GM18508 (cell line): ENCODE measurements around the gene KRTAP10-4.
"Not testable (repeated sequence)": the region's sequence is repeated elsewhere in the genome, so short reads cannot be mapped to it uniquely, and the experiment has no call there.

ENCODE experiments used
- ATAC-seq: cut with Tn5 transposase; IDR thresholded peaks from one replicate; pipeline ENCODE4 v1.9.1; 2021; ENCODE audit warnings: moderate number of reproducible peaks; ENCODE audit not compliant: insufficient read depth, unreplicated experiment

The KRTAP10-4 gene

DNA sequence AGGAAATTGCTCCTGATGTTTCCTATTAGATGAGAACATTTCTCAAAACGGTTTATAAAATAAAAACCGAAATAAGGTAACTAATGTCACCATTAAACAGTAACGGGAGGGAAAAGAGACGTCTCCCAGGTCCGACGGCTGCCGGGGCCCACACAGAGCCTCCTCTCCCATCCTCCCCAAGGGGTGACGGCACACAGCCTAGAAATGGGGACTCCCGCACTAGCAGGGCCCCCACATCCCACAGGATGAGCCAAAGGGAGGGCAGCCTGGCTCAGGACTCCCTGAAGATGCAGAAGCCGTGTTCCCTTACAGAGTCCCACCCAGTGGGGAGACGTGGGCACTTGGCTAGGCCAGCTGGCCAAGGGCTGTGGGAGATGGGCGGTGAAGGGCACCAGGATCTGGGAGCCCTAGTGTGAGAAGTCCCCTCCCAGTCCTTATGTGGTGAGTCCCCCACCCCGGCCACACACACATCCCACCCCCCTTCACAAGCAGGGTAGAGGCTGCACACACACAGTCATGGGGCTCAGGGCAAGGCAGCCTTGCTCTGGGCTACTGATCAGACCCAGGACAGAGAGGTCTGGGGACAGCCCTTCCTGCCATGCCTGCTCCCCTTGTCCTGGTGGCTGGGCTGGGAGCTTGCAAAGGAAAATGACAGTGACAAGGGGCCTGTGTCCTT is 18.2 kb upstream of the KRTAP10-4 start:
- ATAC-seq = no peak

DNA sequence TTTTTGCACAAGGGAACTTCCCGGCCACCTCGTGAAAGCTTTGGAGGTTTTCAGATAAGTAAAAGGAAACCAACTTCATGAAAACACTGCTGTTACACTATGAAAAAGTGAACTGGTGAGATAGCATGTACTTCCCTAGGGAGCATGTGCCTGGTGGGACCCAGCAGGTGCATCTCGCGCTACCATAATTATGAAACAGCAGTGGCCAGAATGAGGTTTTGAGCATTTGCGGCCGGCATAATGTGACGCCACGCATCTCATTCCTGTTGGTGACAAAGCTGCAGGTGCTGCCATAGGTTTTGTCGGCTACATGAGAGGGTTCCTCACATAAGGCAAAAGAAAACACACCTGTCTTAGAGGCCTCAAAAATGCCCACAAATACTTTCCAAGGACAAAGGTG is 16.6 kb upstream of the KRTAP10-4 start:
- ATAC-seq = no peak

DNA sequence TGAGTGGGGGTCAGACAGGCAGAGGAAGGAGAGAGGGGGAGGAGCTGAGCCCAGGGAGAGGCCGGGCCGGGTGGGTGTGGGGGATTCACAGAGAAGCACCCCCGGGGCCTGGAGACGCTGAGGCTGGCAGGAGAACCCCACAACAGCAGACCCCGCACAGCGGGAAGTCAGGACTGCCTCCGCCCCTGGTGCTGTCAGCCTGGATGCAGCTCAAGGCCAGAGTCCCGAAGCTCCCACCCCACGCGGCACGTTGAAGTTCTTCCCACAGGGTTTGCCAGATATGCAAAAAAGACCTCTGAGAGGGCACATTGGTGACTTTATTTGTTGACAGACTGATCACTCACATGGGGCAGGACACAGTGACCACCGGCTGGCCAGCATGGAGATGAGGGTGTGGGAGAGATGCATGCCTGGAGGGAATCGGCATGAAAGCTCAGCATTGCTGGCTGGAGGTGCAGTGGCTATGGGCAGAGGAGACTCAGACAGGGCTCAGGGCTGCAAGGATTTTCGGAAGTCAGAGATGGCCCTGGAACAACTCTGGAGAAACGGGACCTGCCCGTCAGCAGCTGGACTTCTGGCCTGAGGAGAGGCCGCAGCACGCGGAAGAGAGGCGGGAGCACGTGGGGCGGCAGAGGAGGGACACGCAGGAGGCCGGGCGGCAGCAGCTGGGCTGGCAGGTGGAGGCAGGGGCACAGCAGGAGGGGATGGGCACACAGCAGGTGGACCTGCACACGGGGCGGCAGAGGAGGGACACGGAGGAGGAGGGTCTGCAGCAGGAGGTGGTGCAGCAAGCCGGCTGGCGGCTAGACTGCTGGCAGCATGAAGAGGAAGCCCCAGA is 15.8 kb upstream of the KRTAP10-4 start:
- no peak for ATAC-seq

DNA sequence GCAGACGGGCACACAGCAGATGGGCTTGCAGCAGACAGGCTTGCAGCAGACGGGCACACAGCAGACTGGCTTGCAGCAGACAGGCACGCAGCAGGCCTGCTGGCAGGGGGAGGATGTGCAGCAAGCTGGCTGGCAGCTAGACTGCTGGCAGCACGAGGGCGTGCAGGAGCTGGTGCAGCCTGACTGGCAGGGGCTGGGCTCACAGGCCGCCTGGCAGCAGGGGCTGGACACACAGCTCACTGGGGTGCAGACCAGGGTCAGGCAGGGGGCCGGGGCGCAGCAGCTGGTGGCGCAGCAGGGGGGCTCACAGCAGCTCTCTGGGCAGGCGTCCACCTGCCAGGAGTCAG is 15.2 kb upstream of the KRTAP10-4 start:
- ATAC-seq = not testable (repeated sequence)

DNA sequence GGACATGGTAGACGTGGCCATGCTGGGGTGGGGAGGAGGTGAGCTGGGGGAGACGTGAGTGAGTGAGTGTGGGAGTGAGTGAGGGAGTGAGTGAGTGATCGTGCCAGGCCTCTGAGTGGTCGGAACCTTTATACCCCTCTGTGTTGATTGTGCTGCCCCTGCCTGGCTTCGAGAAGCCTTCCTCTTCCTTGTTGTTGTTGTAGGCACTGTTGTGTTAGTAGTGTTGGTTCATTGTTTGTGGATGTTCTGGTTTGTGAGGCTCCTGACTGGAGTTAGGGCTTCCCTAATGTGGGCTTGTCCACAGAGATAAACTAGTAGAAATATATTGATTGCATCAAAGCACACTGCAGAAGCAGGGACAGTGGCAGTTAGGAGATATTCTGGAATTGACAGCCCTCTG is 14.8 kb upstream of the KRTAP10-4 start, which contains the start of gene KRTAP10-3:
TSS of gene KRTAP10-3 (minus strand) at position 101 of the 400 bp plus-strand sequence. CDS start at position 21, 80 bp downstream.
- no peak for ATAC-seq

DNA sequence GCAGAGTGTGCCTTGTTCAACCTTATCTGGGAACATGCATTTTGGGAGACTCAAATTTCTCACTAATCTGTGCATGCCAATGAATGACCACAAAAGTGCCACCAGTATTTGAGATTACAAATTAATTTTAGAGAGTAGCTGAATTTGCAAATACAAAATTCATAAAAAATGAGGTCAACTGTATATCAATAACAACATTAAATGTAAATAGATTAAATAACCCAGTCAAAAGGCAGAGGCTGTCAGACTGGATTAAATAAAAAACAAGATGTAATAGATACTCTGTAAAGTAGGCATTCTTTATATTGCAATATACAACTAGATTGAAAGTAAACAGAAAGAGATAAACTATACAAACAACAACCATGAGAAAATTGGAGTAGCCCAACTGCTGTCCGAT is 9.4 kb upstream of the KRTAP10-4 start:
- no peak for ATAC-seq

DNA sequence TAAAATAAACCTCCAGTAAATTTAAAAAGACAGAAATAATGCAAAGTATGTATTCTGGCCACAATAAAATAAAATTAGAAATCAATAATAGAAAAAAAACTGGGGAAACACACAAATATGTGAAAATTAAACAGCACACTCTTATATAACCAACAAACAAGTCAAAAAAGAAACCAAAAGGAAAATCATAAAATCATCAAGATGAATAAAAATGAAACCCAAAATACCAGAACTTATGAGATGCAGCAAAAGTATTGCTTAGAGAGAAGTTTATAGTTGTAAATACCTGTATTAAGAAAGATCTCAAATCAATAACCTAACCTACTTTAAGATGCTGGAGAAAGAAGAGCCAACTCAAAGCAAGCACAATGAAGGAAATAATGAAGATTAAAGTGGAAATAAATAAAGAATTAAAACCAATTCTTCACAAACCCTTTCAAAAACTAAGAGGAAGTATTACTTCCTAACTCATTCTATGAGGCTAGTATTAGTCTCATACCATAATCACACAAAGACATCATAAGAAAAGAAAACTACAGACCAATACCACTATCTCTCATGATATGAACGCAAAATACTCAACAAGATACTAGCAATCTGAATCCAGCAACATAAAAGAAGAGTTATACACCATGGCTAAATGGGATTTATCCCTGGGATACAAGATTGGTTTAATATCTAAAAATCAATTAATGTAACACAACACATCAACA is 8.5 kb upstream of the KRTAP10-4 start:
- no peak for ATAC-seq

DNA sequence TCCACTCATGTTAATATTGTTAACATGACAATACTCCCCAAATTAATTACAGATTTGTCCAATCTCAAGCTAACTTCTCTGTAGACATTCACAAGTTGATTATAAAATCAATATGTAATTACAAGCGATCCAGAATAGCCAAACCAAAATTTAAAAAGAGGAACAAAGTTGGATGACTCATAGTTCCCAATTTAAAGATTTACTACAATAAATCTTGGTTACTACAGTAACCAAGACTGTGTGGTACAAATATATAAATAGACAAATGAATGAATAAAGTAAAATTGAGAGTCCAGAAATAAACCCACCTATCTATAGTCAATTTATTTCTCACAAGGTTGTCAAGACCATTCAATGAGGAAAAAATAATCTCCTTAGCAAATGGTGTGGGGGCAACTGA is 7.1 kb upstream of the KRTAP10-4 start:
- ATAC-seq = no peak

DNA sequence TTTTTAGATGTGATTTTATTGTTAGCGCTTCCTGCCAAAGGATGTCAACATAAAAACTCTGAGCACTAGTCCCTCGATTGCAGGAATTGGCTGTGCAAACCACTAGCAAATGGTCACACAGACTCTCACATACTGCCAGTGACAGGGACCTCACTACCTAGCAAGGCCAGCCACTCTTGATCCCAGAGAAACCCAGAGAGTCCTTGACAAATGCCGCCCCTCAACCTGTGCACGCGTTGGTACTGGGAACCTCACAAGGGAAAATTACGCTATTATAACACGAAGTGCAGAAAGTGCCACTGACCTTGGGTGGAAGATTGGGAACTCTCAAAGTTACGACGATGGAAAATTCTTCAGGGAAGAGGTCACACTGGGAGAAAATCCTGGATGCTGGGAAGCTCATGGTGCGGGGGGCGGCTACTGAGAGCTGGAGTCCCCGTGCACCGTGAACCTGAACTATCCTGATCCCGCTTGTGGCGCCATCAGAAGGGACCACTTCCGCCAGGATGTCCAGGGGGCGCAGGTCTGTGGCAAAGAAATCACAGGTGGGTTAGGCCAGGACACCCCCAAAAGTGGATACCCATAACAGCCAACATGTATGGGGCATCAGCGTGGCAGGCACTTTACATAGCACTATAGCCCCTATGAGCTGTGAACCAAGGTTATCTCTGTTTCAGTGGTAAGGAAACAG is 5.9 kb upstream of the KRTAP10-4 start:
- ATAC-seq = no peak

DNA sequence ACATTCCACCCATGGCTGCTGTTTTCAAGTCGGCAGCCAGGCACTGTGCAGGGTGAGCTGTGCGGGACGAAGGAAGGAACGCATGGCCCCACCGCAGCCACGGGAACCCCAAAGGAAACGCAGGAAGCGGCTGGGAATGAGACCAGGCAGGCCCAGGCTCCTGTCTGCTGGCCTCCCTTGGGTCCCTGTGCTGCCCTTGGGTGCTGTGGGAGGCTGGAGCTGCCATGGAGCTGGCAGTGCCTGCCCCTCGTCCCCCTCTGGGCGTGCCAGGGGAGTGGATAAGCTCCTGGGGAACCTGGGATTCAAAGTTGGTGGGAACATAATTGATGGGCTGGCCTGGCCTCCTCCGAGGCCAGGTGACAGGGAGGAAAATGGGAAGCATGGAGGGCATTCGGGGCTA is 5.3 kb upstream of the KRTAP10-4 start:
- no peak for ATAC-seq

DNA sequence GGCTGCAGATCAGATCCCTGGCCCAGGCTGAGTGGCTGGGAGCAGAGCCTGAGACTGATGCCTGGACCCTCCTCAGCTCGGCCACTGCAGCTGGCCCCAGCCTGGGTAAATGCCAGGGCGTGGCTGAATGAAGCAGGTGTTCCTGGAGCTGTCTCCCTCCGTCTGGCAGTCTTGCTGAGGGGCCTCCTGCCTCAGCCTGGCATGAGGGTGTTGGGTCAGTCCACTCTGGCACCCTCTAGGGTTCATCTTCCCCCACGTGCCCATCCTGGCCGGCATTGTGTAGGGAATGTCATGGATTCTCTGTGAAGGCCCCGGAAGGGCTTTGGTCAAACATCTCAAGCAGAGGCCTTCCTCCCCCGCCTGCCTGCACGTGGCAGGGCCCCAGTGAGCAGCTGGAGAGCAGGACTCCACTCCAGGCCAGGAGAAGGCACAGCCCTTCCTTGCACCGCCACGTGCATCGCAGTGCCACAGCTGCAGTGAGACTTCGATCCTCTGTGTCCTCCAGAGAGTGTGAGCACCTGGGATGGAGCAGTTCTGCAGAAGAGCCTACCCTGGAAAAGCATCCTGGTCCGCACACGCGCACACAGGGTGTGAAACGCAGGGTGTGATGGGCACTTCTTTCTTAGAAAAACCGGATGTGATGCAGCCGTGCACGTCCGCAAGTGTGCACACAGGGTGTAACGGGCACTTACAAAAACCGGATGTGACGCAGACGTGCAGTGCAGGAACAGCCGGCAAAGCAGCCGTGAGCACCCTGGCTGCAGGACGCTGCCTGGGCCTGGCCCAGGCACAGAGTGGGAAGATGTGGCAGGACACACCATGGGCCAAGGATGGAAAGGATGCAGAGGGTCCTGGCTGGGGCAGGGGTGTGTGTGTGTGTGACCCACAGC is 4.6 kb upstream of the KRTAP10-4 start:
- no peak for ATAC-seq

DNA sequence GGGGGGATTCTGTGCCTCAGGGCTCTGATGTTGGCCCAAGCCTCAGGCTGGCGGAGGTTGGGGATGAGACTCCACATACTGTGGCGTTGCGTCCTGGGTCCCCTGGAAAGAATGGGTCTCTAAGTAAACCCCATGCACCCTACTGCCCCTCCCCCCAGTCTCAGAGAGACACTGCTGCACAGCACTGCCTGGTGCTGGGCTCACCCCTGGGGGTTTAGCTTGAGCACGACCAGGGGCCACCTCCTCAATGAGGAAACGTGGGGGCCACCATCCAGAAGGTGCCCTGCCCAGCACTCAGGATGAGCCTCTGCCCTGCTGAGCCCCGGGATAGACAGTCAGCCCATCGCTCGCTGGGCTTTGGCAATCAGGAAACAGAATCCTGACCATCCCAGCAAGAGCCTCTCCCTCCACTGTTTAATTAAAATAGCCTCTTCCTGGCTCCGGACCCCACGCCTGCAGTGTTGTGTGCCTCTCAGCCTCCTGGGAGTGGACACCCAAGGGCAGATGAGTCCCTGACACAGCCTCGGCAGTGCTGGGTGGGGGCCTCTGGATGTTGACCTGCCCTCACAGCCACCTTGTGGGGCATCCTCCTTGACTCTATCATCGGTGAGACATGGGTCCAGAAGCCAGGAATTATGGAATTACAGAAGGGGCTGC is 3.5 kb upstream of the KRTAP10-4 start:
- no peak for ATAC-seq

DNA sequence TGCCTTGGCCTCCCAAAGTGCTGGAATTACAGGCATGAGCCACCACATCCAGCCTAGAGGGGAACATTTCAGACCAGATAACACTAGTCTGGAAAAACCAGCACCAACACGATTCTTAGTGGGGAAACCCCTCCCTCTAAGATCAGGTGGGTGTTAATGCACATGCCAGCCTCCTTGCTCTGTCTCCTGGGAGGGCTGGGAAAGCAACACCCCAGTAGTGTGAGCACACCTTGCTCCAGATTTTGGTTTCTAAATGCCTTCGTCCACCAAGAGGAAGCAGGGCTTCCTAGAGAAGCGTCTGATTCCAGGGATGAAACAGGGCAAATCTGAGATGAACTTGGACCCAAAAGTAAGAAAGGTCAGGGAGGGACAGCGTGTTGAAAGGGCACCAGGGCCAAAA is 2.2 kb upstream of the KRTAP10-4 start:
- no peak for ATAC-seq

DNA sequence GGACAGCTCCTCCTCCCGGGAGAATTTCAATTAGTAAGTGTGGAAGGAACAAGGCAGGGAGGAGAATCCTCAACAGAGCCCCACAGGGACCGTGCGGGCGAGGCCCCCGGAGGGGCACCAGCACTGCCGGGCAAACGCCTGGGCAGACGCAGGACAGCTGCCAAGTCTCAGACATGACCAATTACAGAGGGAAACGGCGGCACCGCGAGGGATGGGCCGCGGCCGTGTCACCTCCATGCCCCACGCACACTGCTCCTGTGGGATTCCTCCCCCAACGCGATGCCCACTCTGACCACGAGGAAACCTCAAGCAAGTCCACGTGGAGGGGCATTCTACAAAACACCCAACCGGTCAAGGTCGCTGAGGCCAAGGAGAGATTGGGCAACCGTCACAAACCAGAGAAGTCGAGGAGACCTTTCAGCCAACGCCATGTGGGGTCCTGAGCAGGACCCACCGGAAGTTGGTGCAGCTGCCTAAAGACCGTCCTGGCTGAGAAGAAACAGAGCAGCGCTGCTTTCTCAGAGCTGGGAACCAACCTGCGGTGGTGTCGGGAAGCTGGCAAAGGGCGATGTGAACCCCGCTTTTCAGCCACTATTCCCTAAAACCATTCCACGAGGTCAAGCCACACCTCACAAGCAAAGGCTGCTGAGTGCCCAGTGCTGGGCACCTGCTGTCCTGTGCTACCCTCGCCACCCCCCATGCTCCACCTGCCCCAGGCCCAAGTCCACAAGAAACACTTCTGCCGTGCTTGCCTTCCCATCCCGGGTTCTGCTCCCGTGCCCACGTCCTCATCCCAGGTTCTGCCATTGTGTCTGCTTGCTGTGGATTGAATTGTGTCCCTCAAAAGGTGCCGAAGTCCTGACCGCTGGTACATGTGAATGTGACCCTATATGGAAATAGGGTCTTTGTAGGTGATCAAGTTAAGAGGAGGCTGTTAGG is 1.4 kb upstream of the KRTAP10-4 start:
- ATAC-seq = no peak

DNA sequence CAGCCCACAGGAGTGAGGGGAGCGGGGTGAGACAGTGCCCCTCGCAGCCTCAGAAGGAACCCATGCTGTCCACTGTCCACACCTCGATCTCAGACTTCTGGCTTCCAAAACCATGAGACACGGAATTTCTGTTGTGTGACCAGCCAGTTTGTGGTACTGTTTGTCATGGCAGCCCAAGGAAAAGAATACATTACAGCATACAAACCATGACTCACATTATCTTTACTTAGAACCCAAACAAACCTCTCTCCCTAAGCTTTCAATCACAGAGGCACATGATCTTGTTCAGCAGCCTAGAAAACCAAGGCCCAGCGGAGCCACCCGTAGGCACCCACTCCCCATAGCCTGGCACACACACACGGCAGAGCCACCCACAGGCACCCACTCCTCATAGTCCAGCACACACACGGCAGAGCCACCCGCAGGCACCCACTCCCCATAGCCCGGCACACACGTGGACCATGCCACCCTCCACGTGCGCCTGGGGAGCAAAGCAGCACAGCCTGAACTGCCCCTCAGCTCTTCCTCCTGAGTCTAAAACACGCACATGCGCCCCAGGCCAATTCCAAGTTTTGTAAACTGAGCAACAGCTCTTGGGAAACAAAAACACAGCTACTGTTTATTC is 458 bp upstream of the KRTAP10-4 start:
- no peak for ATAC-seq

DNA sequence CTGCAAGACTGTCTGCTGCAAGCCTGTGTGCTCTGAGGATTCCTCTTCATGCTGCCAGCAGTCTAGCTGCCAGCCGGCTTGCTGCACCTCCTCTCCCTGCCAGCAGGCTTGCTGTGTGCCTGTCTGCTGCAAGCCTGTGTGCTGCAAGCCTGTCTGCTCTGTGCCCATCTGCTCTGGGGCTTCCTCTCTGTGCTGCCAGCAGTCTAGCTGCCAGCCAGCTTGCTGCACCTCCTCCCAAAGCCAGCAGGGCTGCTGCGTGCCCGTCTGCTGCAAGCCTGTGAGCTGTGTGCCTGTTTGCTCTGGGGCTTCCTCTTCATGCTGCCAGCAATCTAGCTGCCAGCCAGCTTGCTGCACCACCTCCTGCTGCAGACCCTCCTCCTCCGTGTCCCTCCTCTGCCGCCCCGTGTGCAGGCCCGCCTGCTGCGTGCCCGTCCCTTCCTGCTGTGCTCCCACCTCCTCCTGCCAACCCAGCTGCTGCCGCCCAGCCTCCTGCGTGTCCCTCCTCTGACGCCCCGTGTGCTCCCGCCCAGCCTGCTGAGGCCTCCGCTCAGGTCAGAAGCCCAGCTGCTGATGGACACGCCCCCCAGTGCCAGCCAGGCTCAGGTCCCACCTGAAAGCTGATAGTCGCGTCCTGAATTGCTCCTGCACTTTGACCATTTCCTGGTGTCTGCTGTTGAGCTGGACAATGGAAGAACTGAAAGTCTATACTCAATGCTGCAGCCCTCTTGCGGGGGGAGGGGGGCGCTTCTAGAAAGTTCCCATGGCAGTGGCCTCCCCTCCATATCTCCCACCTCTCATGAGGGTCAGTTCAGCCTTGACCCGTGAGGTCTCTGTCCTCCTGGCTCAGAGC is 1.2 kb downstream of the KRTAP10-4 start:
- ATAC-seq = no peak
